ENCODE measurements around the gene ADRA2B. TPM values are rescaled to one million over a fixed set of nuclear protein-coding genes. Genes with fewer than 3 reads are reported as not detected.

ADRA2B gene
- total RNA-seq, 1 experiment from 2014 or later: not detected

GRCh38 chr2:96105994-96106715, 10.2 kb downstream of the ADRA2B start:
- no peak for DNase-seq (ENCODE audit: low read depth)

- no peak for DNase-seq (ENCODE audit: low read depth)
Measured at GRCh38 chr2:96105152-96105915, 11.0 kb downstream of the ADRA2B start.

- no peak for DNase-seq (ENCODE audit: low read depth)
Measured at GRCh38 chr2:96104487-96104861, 11.9 kb downstream of the ADRA2B start.

- DNase-seq (ENCODE audit: low read depth): no peak
Measured at GRCh38 chr2:96103761-96104486, 12.4 kb downstream of the ADRA2B start.

GRCh38 chr2:96103187-96103601, 13.2 kb downstream of the ADRA2B start:
- DNase-seq (ENCODE audit: low read depth): no peak

- no peak for DNase-seq (ENCODE audit: low read depth)
Measured at GRCh38 chr2:96102596-96103186, 13.7 kb downstream of the ADRA2B start.

GRCh38 chr2:96100893-96101304, 15.5 kb downstream of the ADRA2B start:
- no peak for DNase-seq (ENCODE audit: low read depth)

- DNase-seq (ENCODE audit: low read depth): no peak
Measured at GRCh38 chr2:96099861-96100798, 16.2 kb downstream of the ADRA2B start.

- DNase-seq (ENCODE audit: low read depth): no peak
Measured at GRCh38 chr2:96098900-96099590, 17.3 kb downstream of the ADRA2B start.

- DNase-seq (ENCODE audit: low read depth): no peak
Measured at GRCh38 chr2:96097951-96098823, 18.2 kb downstream of the ADRA2B start.

- no peak for DNase-seq (ENCODE audit: low read depth)
Measured at GRCh38 chr2:96097441-96097840, 18.9 kb downstream of the ADRA2B start.

- no peak for DNase-seq (ENCODE audit: low read depth)
Measured at GRCh38 chr2:96095116-96095636, 21.2 kb downstream of the ADRA2B start.

GRCh38 chr2:96093528-96093927, 22.8 kb downstream of the ADRA2B start:
- DNase-seq (ENCODE audit: low read depth): no peak

- no peak for DNase-seq (ENCODE audit: low read depth)
Measured at GRCh38 chr2:96092951-96093350, 23.4 kb downstream of the ADRA2B start.

- no peak for DNase-seq (ENCODE audit: low read depth)
Measured at GRCh38 chr2:96092573-96092877, 23.8 kb downstream of the ADRA2B start.

GRCh38 chr2:96091711-96092572, 24.4 kb downstream of the ADRA2B start:
- DNase-seq (ENCODE audit: low read depth): no peak

GRCh38 chr2:96091141-96091710, 25.1 kb downstream of the ADRA2B start:
- no peak for DNase-seq (ENCODE audit: low read depth)
